Naive B cell (primary cell): Measurements from ENCODE around the gene KLRF2. TPM values are rescaled to one million over a fixed set of nuclear protein-coding genes. Genes with fewer than 3 reads are reported as not detected.

Source experiments
- ATAC-seq, 2 donors: fragments of 150-1000 bp; cut with Tn5 transposase; 2 replicates each; pipeline ENCODE4 v1.10.0; 2021; ENCODE audit warnings: low read depth in 2 of 2, mild to moderate bottlenecking in 2 of 2, moderate library complexity in 2 of 2
- DNase-seq: peaks from one replicate; pipeline ENCODE4 v3.0.0; 2022
- H3K27ac Mint-ChIP-seq, 6 donors: one replicate each; pipeline ENCODE4 v1.8.0; 2020 to 2022; ENCODE audit warnings: mild to moderate bottlenecking in 6 of 6, mixed read lengths in 6 of 6, moderate library complexity in 5 of 6, inconsistent platforms in 2 of 6
- H3K27me3 Mint-ChIP-seq, 3 donors: one replicate each; pipeline ENCODE4 v1.8.0; 2021 to 2022; ENCODE audit warnings: mixed read lengths in 3 of 3, mild to moderate bottlenecking in 1 of 3
- H3K36me3 Mint-ChIP-seq, 2 donors: one replicate each; pipeline ENCODE4 v1.8.0; 2020 to 2022; ENCODE audit warnings: mixed read lengths in 2 of 2, inconsistent platforms in 1 of 2, mild to moderate bottlenecking in 1 of 2
- H3K4me1 Mint-ChIP-seq, 3 donors: one replicate each; pipeline ENCODE4 v1.8.0; 2020 to 2022; ENCODE audit warnings: mixed read lengths in 3 of 3, inconsistent platforms in 1 of 3, mild to moderate bottlenecking in 1 of 3, moderate library complexity in 1 of 3
- H3K4me3 Mint-ChIP-seq, 8 donors: one replicate each; pipeline ENCODE4 v1.8.0; 2020 to 2022; ENCODE audit warnings: mild to moderate bottlenecking in 8 of 8, mixed read lengths in 8 of 8, moderate library complexity in 8 of 8, inconsistent platforms in 2 of 8
- H3K9me3 Mint-ChIP-seq, 7 donors: one replicate each; pipeline ENCODE4 v1.8.0; 2020 to 2022; ENCODE audit warnings: mixed read lengths in 7 of 7, mild to moderate bottlenecking in 5 of 7, inconsistent platforms in 2 of 7, moderate library complexity in 1 of 7
- polyA plus RNA-seq, 6 donors: library from polyadenylated mRNA; unstranded; fragments of 300-500 nt; fragmentation: Illumina TruSeq; gene quantifications; one replicate each; pipeline ENCODE4 v1.2.3, GENCODE V29; 2021; ENCODE audit warnings: low read depth in 6 of 6

The KLRF2 gene
- polyA plus RNA-seq, 6 donors from 2014 or later, result not detected

DNA sequence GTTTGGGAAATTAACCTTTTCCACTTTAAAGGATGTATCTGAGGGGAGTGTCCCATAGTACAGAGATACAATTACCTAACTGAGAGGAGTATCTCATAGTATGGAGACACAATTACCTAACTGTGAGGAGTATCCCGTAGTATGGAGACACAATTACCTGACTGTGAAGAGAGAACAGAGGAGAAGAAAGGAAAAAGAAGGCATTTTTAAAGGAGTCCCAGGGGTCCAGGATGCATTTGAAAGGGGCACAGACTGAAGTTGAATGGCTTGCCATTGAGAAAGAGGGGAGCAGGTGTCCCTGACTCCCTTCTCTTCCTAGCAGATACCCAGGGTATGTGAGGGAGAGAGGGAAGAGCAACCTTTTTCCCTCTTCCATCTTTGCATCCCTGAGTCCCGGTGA, 17.9 kb downstream of the KLRF2 start:
- Mint-ChIP-seq H3K4me3 (no peak overlapping the region), H3K36me3 (peaks cover 11 to 12% of the 10 kb centered on the region in 2 donors), H3K27ac (no peak overlapping the region), H3K27me3 (peaks cover 0 to 25% (median 9%) of the 10 kb centered on the region in 3 donors), H3K4me1 (no peaks in the 10 kb centered on the region), H3K9me3 (peaks cover 4 to 35% (median 17%) of the 10 kb centered on the region in 7 donors)
- ATAC-seq (no peak), DNase-seq (no peak)

GRCh38 chr12:9900930-9901329, 19.6 kb downstream of the KLRF2 start:
- no peak for ATAC-seq
- no peak overlapping the region for H3K4me3 Mint-ChIP-seq
- peaks cover 0 to 16% (median 9%) of the 10 kb centered on the region in 3 donors for H3K27me3 Mint-ChIP-seq
- H3K4me1 Mint-ChIP-seq, result no peaks in the 10 kb centered on the region
- H3K9me3 Mint-ChIP-seq, result peaks cover 4 to 35% (median 19%) of the 10 kb centered on the region in 7 donors
- no peak overlapping the region for H3K27ac Mint-ChIP-seq
- DNase-seq, result no peak
- H3K36me3 Mint-ChIP-seq, result peaks cover 11 to 12% of the 10 kb centered on the region in 2 donors

DNA sequence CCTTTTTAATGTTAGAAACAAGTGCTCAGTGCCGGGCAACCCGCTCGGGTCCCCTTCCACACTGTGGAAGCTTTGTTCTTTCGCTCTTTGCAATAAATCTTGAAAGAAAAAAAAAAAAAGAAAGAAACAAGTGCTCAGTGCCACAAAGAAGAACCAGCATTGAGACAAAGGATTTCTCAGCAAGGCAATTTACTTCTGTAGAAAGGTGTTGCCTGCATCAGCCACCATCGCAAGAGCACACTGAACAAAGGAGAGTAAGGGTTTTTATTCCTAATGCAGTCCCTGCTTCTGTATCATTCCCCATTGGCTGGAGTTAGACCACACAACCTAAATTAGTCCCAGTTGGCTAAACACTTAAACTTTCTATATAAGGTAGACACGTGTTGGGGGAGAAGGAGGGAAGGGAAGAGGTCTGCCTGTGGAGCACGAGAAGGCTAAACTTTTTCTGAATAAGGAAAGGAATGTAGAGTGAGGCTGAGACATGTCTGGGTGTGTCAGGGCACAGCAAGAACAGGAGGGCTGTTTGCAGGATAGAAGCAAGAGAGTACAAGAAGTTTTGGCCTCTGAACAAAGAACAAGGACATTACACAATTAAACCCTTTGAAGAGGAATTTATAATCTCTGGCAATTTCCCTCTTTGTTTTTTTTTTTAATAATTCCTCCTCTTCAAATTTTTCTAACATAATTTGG, 21.4 kb downstream of the KLRF2 start:
- Mint-ChIP-seq H3K4me1 (peaks cover 0 to 7% (median 5%) of the 10 kb centered on the region in 3 donors), H3K27ac (no peak overlapping the region), H3K27me3 (peaks cover 0 to 16% (median 9%) of the 10 kb centered on the region in 3 donors), H3K36me3 (peaks cover 11 to 12% of the 10 kb centered on the region in 2 donors), H3K9me3 (peaks cover 4 to 35% (median 19%) of the 10 kb centered on the region in 7 donors), H3K4me3 (no peak overlapping the region)
- ATAC-seq (no peak), DNase-seq (no peak)

- Mint-ChIP-seq H3K27me3 (no peaks in the 10 kb centered on the region), H3K27ac (peak overlapping the region in 2 of 6 donors; percentile 6 to 30), H3K4me3 (no peak overlapping the region), H3K4me1 (peaks cover 0 to 7% (median 5%) of the 10 kb centered on the region in 3 donors), H3K9me3 (peaks cover 10 to 51% (median 41%) of the 10 kb centered on the region in 7 donors), H3K36me3 (peaks cover 20 to 29% of the 10 kb centered on the region in 2 donors)
- peak; percentile 18 to 46 for ATAC-seq
- DNase-seq, result peak; percentile 3
These were observed 25.6 kb downstream of the KLRF2 start for GRCh38 chr12:9906873-9907272.

DNA sequence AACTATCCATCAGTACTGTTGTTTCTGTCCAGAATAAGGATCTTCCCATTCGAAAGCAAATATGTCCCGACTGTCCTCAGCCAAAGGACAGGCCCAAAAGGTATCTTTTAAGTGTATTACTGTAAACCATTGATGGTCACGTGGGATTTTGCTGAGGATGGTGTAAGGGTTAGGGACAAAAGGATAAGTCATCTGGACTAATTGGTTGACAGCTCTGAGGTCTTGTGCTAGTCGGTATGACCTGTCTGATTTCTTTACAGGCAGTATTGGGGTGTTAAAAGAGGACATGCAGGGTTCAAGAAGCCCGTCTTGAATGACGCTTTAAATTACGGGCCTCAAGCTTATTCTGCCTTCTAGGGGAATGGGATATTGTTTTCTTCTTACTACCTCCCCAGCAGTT, 26.5 kb downstream of the KLRF2 start:
- peaks cover 17 to 31% of the 10 kb centered on the region in 2 donors for H3K36me3 Mint-ChIP-seq
- no peaks in the 10 kb centered on the region for H3K27me3 Mint-ChIP-seq
- DNase-seq, result no peak
- H3K27ac Mint-ChIP-seq, result no peak overlapping the region
- ATAC-seq, result no peak
- H3K4me3 Mint-ChIP-seq, result no peak overlapping the region
- peaks cover 7 to 48% (median 42%) of the 10 kb centered on the region in 7 donors for H3K9me3 Mint-ChIP-seq
- H3K4me1 Mint-ChIP-seq, result peaks cover 0 to 7% (median 5%) of the 10 kb centered on the region in 3 donors

DNA sequence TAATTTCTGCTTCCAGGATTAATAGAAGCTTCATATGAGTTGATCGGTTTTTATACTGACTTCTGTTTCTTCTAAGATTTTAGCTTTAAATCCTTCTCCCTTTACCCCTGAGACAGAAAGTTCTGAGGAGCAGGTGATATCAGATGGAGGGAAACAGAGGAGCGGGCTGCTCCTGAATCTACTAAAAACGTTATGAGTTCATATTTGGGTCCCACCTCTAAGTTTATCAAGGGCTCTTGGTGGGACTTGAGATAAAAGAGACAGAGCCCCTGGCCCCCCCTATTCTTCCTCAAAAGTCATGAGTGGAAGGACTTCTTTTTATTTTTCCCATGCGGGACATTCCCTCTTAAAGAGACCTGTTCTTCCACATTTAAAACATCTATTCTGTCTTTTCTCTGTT, 27.1 kb downstream of the KLRF2 start:
- peaks cover 0 to 7% (median 5%) of the 10 kb centered on the region in 3 donors for H3K4me1 Mint-ChIP-seq
- peaks cover 11 to 29% of the 10 kb centered on the region in 2 donors for H3K36me3 Mint-ChIP-seq
- H3K27ac Mint-ChIP-seq, result no peak overlapping the region
- no peak overlapping the region for H3K4me3 Mint-ChIP-seq
- peaks cover 5 to 44% (median 38%) of the 10 kb centered on the region in 7 donors for H3K9me3 Mint-ChIP-seq
- ATAC-seq (no peak), DNase-seq (no peak)
- H3K27me3 Mint-ChIP-seq, result no peaks in the 10 kb centered on the region

GRCh38 chr12:9909724-9910123, 28.4 kb downstream of the KLRF2 start:
- H3K4me3 Mint-ChIP-seq, result no peak overlapping the region
- peaks cover 11 to 27% of the 10 kb centered on the region in 2 donors for H3K36me3 Mint-ChIP-seq
- no peak for ATAC-seq
- no peak for DNase-seq
- peaks cover 0 to 7% (median 5%) of the 10 kb centered on the region in 3 donors for H3K4me1 Mint-ChIP-seq
- peaks cover 5 to 39% (median 31%) of the 10 kb centered on the region in 7 donors for H3K9me3 Mint-ChIP-seq
- no peak overlapping the region for H3K27ac Mint-ChIP-seq
- peaks cover 0 to 9% (median 0%) of the 10 kb centered on the region in 3 donors for H3K27me3 Mint-ChIP-seq

GRCh38 chr12:9910716-9911421, 29.6 kb downstream of the KLRF2 start:
- peaks cover 5 to 37% (median 31%) of the 10 kb centered on the region in 7 donors for H3K9me3 Mint-ChIP-seq
- peaks cover 0 to 9% (median 4%) of the 10 kb centered on the region in 3 donors for H3K27me3 Mint-ChIP-seq
- peaks cover 11 to 27% of the 10 kb centered on the region in 2 donors for H3K36me3 Mint-ChIP-seq
- H3K27ac Mint-ChIP-seq, result no peak overlapping the region
- ATAC-seq, result no peak
- H3K4me3 Mint-ChIP-seq, result peak overlapping the region in 1 of 8 donors; percentile 2
- peaks cover 0 to 7% (median 5%) of the 10 kb centered on the region in 3 donors for H3K4me1 Mint-ChIP-seq
- no peak for DNase-seq

GRCh38 chr12:9911708-9912107, 30.4 kb downstream of the KLRF2 start:
- ATAC-seq (no peak), DNase-seq (no peak)
- H3K36me3 Mint-ChIP-seq, result peaks cover 11 to 27% of the 10 kb centered on the region in 2 donors
- no peak overlapping the region for H3K27ac Mint-ChIP-seq
- peaks cover 0 to 9% (median 4%) of the 10 kb centered on the region in 3 donors for H3K27me3 Mint-ChIP-seq
- peaks cover 5 to 37% (median 31%) of the 10 kb centered on the region in 7 donors for H3K9me3 Mint-ChIP-seq
- no peak overlapping the region for H3K4me3 Mint-ChIP-seq
- peaks cover 0 to 5% (median 5%) of the 10 kb centered on the region in 3 donors for H3K4me1 Mint-ChIP-seq

DNA sequence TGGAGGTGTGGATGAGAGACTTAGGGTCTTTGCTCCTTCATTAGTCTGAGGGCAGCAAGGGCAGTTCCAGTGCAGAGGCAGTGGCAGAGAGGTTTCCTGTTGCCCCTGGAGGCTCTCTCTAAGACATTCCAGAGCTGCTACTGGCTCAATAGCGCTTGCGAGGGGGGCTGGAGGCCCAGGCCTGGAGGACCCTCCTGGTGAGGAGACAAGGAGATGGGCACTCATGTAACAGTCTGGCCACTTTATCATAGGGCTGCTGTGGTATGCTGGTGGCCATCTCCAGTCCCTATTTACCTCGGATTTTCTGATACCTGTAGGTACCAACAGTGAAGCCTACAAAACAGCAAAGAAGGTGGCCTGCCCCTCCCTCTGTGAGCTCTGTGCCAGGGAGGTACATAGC, 38.2 kb downstream of the KLRF2 start:
- peaks cover 0 to 3% (median 0%) of the 10 kb centered on the region in 3 donors for H3K4me1 Mint-ChIP-seq
- peak overlapping the region in 1 of 6 donors; percentile 49 for H3K27ac Mint-ChIP-seq
- ATAC-seq (no peak), DNase-seq (no peak)
- H3K27me3 Mint-ChIP-seq, result peaks cover 7 to 17% (median 12%) of the 10 kb centered on the region in 3 donors
- H3K9me3 Mint-ChIP-seq, result no peaks in the 10 kb centered on the region
- H3K4me3 Mint-ChIP-seq, result no peak overlapping the region
- no peaks in the 10 kb centered on the region for H3K36me3 Mint-ChIP-seq

DNA sequence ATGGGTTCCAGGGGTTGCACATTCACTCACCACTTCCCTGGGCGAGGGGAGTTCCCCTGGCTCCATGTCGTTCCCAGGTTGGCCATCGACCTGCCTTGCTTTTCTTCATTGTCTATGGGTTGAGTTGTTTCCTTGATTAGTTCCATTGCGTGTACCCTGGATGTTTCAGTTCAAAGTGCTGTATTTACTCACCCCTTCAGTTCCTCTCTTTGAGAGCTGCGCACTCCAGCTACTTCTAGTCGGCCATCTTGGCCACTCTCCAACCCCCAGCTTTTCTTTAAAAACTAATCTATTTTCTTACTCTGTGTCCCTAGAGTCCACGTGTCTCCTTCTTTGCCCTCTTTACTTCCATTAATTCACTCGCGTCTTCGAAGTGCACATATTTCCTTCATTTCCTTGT, 39.2 kb downstream of the KLRF2 start:
- Mint-ChIP-seq H3K4me1 (peaks cover 0 to 3% (median 0%) of the 10 kb centered on the region in 3 donors), H3K9me3 (no peaks in the 10 kb centered on the region), H3K4me3 (no peak overlapping the region), H3K27ac (no peak overlapping the region), H3K27me3 (peaks cover 5 to 17% (median 9%) of the 10 kb centered on the region in 3 donors), H3K36me3 (no peaks in the 10 kb centered on the region)
- DNase-seq (no peak), ATAC-seq (no peak)

DNA sequence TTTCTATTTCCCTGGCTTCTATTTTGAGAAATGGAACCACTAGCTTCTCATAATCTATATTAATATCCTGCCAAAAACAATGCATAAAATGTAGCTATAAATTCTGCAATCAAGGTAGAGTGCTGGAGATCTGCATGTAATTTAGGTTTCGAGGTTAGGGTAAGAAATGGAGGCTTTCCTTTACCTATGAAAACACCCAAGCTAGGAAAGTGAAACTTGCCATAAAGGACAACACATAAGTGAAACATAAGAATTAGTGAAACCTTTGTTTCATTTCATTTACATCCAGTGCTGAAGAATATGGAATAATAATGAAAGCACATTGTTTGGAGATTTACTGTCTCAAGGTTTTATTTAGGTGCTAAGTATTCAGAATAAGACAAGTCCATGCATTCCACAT, 41.1 kb downstream of the KLRF2 start:
- H3K4me1 Mint-ChIP-seq, result peaks cover 0 to 6% (median 5%) of the 10 kb centered on the region in 3 donors
- ATAC-seq (no peak), DNase-seq (no peak)
- no peaks in the 10 kb centered on the region for H3K9me3 Mint-ChIP-seq
- no peak overlapping the region for H3K27ac Mint-ChIP-seq
- H3K36me3 Mint-ChIP-seq, result no peaks in the 10 kb centered on the region
- peaks cover 7 to 17% (median 9%) of the 10 kb centered on the region in 3 donors for H3K27me3 Mint-ChIP-seq
- H3K4me3 Mint-ChIP-seq, result no peak overlapping the region

GRCh38 chr12:9925705-9926393, 44.6 kb downstream of the KLRF2 start:
- Mint-ChIP-seq H3K27me3 (peaks cover 1 to 4% (median 2%) of the 10 kb centered on the region in 3 donors), H3K4me1 (peaks cover 0 to 6% (median 5%) of the 10 kb centered on the region in 3 donors), H3K9me3 (no peaks in the 10 kb centered on the region), H3K36me3 (no peaks in the 10 kb centered on the region), H3K4me3 (peak overlapping the region in 6 of 8 donors; percentile 23 to 88 (median 64)), H3K27ac (no peak overlapping the region)
- ATAC-seq (peak; percentile 32 to 44), DNase-seq (peak; percentile 41)
